OCI-LY7 (cell line): ENCODE data around the gene FTH1.

Source experiments
- CTCF ChIP-seq: fragments of 200-600 bp; sonication (generic); conservative IDR thresholded peaks from 2 replicates; pipeline ENCODE4 v1.5.1; 2014; ENCODE audit warnings: mild to moderate bottlenecking, antibody characterized with exemption, low read length, moderate library complexity, mixed read lengths
- EZH2phosphoT487 ChIP-seq: fragments of 200-600 bp; sonication (generic); IDR thresholded peaks from 2 replicates; pipeline ENCODE4 v1.6.1; 2018; ENCODE audit warnings: low read depth, borderline replicate concordance, mild to moderate bottlenecking, mixed run types, antibody characterized with exemption, low read length, moderate library complexity, mixed read lengths

GRCh38 chr11:61927501-61927900, 39.9 kb downstream of the FTH1 start:
- TF ChIP-seq CTCF (no peak), EZH2phosphoT487 (no peak)
